Measurements from ENCODE around the gene PDIK1L.

PDIK1L gene

GRCh38 chr1:26111530-26112406 lies at the start of gene PDIK1L:
PDIK1L (plus strand) TSS chr1:26111824; CDS start chr1:26114309, 2,485 bp downstream.
- DNase-seq (ENCODE audit: low spot score) = peak; percentile 83

- DNase-seq (ENCODE audit: low spot score) = no peak
These were observed 47.1 kb upstream of the PDIK1L start for GRCh38 chr1:26064553-26064952.

- no peak for DNase-seq (ENCODE audit: low spot score)
These were observed 45.5 kb upstream of the PDIK1L start for GRCh38 chr1:26066160-26066559.

- DNase-seq (ENCODE audit: low spot score) = no peak
These were observed 44.8 kb upstream of the PDIK1L start for GRCh38 chr1:26066857-26067256.

- no peak for DNase-seq (ENCODE audit: low spot score)
These were observed 44.2 kb upstream of the PDIK1L start, which contains the start of gene TRIM63 for GRCh38 chr1:26067432-26067911. TRIM63 (minus strand) TSS chr1:26067630; CDS start chr1:26067494, 136 bp downstream.

- no peak for DNase-seq (ENCODE audit: low spot score)
These were observed 41.7 kb upstream of the PDIK1L start for GRCh38 chr1:26069941-26070295.

GRCh38 chr1:26070296-26070962 lies 41.2 kb upstream of the PDIK1L start:
- DNase-seq (ENCODE audit: low spot score) = no peak

GRCh38 chr1:26070963-26071342 lies 40.7 kb upstream of the PDIK1L start:
- no peak for DNase-seq (ENCODE audit: low spot score)

- DNase-seq (ENCODE audit: low spot score) = no peak
These were observed 39.3 kb upstream of the PDIK1L start for GRCh38 chr1:26072305-26072704.

- DNase-seq (ENCODE audit: low spot score) = no peak
These were observed 36.0 kb upstream of the PDIK1L start for GRCh38 chr1:26075421-26076144.

GRCh38 chr1:26077524-26077923 lies 34.1 kb upstream of the PDIK1L start:
- no peak for DNase-seq (ENCODE audit: low spot score)

GRCh38 chr1:26078286-26079177 lies 33.1 kb upstream of the PDIK1L start:
- DNase-seq (ENCODE audit: low spot score) = no peak

- DNase-seq (ENCODE audit: low spot score) = no peak
These were observed 32.5 kb upstream of the PDIK1L start for GRCh38 chr1:26079178-26079563.

GRCh38 chr1:26079960-26080814 lies 31.4 kb upstream of the PDIK1L start:
- no peak for DNase-seq (ENCODE audit: low spot score)

- DNase-seq (ENCODE audit: low spot score) = no peak
These were observed 30.2 kb upstream of the PDIK1L start for GRCh38 chr1:26081267-26082019.

- DNase-seq (ENCODE audit: low spot score) = no peak
These were observed 29.6 kb upstream of the PDIK1L start for GRCh38 chr1:26082020-26082350.

GRCh38 chr1:26083208-26083607 lies 28.4 kb upstream of the PDIK1L start:
- no peak for DNase-seq (ENCODE audit: low spot score)

- no peak for DNase-seq (ENCODE audit: low spot score)
These were observed 27.5 kb upstream of the PDIK1L start for GRCh38 chr1:26084091-26084561.

- no peak for DNase-seq (ENCODE audit: low spot score)
These were observed 26.8 kb upstream of the PDIK1L start for GRCh38 chr1:26084844-26085243.

GRCh38 chr1:26089125-26089524 lies 22.5 kb upstream of the PDIK1L start:
- no peak for DNase-seq (ENCODE audit: low spot score)

Data from HuH-7 (cell line).